22Rv1 (cell line): ENCODE measurements around the gene TBC1D25.

Experiments
- H3K27ac ChIP-seq: fragments of 450-650 bp; 2 replicates; pipeline ENCODE4 v1.5.1; 2017
- ZFX ChIP-seq: fragments of 450-650 bp; IDR thresholded peaks from 2 replicates; pipeline ENCODE4 v1.6.1; 2017; ENCODE audit warnings: antibody characterized with exemption, borderline replicate concordance
- TF ChIP-seq, protein P1 (sequence below): fragments of 450-650 bp; IDR thresholded peaks from 2 replicates; pipeline ENCODE4 v1.5.1; 2017; ENCODE audit warnings: mild to moderate bottlenecking

The TBC1D25 gene

DNA sequence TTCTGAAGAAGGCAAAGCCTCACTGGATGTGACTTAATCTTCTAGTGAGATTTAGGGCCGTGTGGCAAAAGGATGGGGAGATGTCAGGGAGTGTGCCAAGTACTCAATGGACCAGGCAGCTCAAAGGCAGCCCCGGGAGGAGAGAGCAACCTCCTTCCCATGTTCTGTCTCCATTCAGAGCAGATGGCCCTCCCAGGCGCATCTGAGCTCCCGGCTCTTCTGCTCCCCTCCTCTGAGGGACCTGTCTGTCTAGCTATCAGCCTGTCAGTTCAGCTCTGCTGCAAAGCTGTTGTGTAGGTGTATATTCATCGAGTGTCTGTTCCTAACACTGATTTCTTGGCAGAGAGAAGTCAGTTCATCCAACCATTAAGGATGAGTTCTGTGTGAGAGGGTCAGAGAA, 41.6 kb upstream of the TBC1D25 start:
- no peak for TF ChIP-seq ZFX
- H3K27ac ChIP-seq, result no peak overlapping the region

DNA sequence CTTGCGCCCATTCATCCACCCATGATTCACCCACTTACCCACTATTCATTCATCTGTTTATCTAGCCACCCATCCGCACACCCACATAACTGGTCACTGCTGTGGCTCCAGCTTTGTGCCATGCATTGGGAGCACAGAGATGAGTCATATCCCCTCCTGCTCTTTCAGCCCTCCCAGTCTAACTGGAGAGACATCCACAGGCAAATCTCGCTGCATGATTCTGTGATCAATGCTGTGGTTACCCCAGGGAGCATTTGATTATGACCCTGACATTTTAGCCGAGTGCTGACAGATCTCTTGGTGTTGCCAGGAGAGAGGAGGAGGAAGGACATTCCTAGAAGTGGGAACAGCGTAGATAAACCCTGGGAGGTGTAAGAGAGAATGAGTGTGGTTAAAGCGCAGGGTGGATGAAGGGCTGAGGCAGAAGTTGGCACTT, 41.1 kb upstream of the TBC1D25 start:
- no peak overlapping the region for H3K27ac ChIP-seq
- TF ChIP-seq ZFX, result no peak
- TF ChIP-seq, protein P1, sequence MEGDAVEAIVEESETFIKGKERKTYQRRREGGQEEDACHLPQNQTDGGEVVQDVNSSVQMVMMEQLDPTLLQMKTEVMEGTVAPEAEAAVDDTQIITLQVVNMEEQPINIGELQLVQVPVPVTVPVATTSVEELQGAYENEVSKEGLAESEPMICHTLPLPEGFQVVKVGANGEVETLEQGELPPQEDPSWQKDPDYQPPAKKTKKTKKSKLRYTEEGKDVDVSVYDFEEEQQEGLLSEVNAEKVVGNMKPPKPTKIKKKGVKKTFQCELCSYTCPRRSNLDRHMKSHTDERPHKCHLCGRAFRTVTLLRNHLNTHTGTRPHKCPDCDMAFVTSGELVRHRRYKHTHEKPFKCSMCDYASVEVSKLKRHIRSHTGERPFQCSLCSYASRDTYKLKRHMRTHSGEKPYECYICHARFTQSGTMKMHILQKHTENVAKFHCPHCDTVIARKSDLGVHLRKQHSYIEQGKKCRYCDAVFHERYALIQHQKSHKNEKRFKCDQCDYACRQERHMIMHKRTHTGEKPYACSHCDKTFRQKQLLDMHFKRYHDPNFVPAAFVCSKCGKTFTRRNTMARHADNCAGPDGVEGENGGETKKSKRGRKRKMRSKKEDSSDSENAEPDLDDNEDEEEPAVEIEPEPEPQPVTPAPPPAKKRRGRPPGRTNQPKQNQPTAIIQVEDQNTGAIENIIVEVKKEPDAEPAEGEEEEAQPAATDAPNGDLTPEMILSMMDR, result no peak

DNA sequence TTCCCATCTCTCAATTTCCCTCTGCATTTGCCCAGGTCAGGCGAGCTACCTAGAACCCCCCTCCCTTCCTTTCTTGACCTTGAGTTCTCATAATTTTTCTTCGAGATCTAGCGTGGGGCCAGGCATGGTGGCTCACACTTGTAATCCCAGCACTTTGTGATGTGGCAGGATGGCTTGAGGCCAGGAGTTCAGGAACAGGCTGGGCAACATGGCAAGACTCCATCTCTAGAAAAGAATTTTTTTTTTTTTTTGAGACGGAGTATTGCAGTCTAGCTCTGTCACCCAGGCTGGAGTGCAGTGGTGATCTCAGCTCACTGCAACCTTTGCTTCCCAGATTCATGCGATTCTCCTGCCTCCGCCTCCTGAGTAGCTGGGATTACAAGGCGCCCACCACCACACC, 35.3 kb upstream of the TBC1D25 start:
- TF ChIP-seq, protein P1, result no peak
- no peak for TF ChIP-seq ZFX

GRCh38 chrX:48505481-48505880, 34.0 kb upstream of the TBC1D25 start:
- no peak overlapping the region for H3K27ac ChIP-seq
- TF ChIP-seq, protein P1, result no peak
- no peak for TF ChIP-seq ZFX

More for the DNA sequence above, 35.3 kb upstream of the TBC1D25 start:
- H3K27ac ChIP-seq, result no peak overlapping the region

DNA sequence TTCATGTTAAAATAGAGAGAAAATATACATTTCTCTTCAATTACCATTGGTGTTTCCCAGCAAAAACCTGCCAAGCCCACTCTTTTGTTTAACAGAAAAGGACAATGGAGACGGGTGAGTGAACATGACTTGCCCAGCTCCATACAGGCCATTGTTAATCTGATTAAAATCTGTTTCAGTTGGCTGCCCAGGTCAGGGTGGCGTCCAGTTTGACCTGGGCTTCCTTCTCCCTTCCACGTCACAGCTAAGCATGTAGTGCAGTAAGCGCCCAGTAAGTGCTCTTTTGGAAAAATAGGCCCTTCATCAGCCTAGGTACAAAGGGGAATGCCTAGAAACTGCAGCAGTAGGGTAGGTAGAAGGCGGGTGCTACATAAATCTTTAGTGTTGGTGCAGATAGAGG, 32.3 kb upstream of the TBC1D25 start:
- H3K27ac ChIP-seq, result no peak overlapping the region
- TF ChIP-seq ZFX, result no peak
- TF ChIP-seq, protein P1, result no peak

DNA sequence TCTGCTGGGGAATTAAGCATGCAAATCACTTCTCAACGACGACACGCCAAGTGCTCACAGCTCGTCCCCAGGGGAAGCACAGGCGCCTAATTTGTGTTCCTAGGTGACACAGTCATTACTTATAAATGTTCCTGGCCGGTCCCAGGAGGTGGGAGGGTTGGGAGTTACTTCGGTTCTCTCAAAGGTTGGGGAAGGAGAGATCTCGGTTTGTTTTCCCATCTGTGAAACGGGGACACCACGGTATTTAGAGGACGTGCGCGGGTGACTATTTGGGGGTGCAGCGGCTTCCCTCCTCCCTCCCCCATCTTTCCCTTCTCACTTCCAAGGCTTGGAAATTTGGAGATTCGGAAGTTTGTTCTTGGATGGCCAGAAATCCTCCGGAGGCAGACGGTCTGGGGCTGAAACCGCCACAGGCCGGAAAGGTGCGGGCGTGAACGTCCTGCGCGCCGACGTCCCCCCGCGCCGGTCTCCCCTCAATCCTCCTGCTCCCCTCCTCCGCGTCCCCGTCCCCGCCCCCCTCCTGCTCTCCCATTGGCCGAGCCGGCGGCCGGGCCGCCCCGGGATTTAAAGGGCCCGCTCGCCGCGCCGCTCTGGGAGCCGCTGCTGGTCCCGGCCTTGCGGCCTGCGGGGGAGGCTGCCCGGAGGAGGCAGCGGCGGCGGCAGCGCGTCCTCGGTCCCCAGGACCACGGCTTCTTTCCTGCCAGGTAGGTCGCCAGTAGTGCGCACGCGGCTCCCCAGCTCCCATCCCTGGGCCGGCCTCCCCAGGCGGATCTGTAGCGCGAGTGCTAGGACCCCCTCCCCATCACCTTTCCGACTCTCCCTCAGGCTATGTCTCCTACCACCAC, 30.9 kb upstream of the TBC1D25 start, which contains the start of gene PORCN:
TSS of gene PORCN (plus strand) at position 593 of the 845 bp plus-strand sequence. CDS start 829 bp downstream, outside the sequence.
- TF ChIP-seq ZFX, result no peak
- TF ChIP-seq, protein P1, result no peak
- no peak within 1 kb of the TSS for H3K27ac ChIP-seq

DNA sequence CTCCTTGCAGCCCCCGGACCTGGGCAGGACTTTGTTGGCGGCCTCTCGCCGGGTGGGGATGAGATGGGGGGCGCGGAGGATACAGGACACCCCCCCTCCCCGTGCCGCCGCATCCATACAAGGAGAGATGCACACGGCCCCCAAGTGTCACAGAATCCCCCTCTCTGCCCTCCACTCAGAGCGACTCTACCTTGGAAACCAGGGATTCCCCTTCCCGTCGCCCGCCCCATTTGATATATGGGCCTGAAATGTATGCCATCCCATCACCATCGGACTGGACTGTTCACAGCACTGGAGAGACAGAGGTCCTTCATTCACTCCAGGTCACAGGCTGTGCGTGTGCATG, 30.3 kb upstream of the TBC1D25 start:
- TF ChIP-seq, protein P1, result no peak
- no peak for TF ChIP-seq ZFX
- H3K27ac ChIP-seq, result no peak overlapping the region
